ENCODE data around the gene LARP1.
"Not testable (repeated sequence)": the region's sequence is repeated elsewhere in the genome, so short reads cannot be mapped to it uniquely, and the experiment has no call there.

LARP1 gene

DNA sequence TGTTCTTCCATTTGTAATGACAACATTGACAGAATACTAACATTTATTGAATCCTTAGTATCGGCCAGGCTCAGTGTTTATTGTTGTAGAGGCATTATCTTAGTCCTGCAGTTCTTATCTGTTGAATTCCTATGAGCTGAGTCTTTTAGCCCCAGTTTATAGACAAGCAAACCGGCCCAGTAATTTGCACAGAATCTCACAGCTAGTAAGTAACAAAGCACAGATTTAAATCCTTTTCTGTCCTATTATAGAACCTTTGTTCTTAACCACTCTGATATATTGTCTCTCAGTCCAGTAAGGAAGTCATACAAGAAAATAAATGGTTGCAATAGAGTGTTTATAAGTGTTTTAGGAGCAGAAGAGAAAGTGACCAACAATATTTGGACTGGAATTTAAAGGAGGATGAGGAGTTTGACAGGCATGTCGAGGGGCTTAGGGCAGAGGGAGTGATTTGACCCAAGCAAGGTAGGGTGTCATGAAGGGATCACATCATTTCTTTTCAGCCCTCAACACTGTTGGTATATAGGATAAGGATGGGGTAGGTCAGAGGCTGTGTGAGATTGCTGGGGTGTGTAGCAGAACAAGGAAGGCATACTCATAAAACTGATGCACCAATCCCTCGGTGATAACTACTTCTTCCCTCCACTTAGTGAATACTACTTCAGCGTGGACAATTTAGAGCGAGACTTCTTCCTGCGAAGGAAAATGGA, 39.5 kb downstream of the LARP1 start:
- no peak for DNase-seq

DNA sequence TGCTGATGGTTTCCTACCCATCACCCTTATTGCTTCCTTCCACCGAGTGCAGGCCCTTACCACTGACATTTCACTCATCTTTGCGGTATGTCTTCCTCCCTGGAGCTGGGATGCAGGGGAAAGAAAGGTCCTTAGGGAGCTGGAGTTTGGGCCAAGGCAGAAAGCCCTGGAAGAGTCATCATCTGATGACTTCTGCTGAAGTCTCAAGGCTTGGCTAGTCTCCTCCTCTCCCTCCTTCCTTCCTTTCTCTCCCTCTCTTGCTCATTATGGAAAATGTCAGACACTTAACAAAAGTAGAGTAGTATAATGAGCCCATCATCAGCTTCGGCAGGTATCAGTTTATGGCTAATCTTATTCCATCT, 40.0 kb downstream of the LARP1 start:
- DNase-seq = no peak

DNA sequence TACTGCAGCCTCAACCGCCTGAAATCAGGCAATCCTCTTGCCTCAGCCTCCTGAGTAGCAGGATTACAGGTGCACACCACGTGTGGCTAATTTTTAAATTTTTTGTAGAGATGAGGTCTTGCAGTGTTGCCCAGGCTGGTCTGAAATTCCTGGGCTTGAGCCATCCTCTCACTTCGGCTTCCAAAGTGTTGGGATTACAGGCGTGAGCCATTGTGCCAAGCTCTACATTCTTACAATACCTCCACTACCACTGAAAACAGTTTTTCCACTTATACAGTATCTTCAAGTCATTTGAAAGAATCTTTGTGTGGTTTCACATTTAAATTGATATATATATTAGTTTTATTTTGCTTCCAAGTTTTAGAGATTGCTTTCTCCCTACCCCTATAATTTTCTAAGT, 42.6 kb downstream of the LARP1 start:
- DNase-seq = no peak

DNA sequence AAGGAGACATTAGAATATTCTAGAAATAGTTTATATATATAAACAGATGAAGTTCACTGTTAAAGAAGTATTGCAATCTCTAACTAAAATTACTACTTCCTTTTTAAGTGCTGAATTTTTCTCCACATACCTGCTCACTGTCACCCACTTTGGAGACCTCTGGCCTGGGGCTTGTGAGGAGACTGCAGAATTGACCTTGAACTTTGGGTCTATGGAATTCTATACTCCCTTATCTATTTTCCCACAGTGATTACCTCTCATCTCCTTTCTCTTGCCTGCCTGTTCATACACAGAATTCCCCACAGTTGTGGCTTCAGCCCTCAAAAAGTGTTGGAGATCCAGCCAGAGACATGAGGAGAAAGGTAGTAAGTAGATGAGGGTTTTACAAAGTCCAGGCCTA, 45.4 kb downstream of the LARP1 start:
- no peak for DNase-seq

DNA sequence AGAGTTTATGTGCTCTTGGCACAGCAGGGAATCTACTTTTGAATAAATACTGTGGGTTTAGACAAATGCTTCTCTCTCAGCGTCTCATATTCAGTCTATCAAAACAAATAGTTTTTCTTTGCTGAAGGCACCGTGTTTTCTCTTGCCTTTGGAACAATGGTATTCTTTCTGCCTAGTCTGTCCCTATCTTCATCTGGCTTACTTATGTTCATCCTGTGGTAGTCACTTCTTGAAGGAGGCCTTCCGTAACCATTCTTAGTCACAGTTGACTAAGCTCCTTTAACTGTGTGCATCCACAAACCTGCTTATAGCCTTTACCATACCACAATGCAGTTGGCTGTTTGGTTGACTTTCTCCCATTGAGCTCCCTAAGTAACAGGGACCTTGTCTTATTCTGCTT, 45.9 kb downstream of the LARP1 start:
- no peak for DNase-seq

DNA sequence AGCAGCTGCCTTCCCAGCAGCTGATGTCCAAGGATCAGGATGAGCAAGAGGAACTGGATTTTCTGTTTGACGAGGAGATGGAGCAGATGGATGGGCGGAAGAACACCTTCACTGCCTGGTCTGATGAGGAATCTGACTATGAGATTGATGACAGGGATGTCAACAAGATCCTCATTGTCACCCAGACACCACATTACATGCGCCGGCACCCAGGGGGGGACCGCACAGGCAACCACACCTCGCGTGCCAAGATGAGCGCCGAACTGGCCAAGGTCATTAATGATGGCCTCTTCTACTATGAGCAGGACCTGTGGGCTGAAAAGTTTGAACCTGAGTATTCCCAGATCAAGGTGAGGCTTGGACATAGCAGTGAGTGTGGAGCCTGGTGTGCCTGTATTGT, 46.9 kb downstream of the LARP1 start:
- no peak for DNase-seq

DNA sequence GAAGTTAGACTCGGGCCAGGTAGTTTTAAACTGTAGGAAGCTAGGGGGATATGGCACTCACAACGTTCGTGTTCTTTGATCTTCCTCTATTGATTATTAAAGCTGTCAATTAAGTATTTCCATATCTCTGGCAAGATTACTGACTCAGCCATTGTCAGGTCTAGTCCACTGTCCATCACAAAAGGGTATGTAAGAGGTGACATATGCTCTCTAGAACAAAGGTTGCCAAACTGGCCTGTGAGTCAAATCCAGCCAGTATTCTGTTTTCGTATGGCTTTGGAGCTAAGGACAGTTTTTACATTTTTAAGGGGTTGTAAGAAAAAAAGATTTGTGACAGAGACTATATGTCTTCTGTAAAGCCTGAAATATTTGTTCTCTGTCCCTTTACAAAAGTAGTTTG, 51.0 kb downstream of the LARP1 start:
- no peak for DNase-seq

DNA sequence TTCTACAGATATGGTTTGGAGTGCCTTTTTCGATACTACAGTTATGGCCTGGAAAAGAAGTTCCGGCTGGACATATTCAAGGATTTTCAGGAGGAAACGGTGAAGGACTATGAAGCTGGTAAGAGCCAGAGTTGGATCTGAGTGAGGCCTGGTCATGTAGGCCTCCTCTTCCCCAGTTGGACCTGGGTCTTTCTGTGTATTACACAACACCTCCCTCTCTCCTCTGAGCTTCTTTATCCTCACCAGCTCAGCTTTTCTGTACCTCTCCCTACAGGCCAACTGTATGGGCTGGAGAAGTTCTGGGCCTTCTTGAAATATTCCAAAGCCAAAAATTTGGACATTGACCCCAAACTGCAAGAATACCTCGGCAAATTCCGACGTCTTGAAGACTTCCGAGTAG, 56.1 kb downstream of the LARP1 start:
- DNase-seq = no peak

DNA sequence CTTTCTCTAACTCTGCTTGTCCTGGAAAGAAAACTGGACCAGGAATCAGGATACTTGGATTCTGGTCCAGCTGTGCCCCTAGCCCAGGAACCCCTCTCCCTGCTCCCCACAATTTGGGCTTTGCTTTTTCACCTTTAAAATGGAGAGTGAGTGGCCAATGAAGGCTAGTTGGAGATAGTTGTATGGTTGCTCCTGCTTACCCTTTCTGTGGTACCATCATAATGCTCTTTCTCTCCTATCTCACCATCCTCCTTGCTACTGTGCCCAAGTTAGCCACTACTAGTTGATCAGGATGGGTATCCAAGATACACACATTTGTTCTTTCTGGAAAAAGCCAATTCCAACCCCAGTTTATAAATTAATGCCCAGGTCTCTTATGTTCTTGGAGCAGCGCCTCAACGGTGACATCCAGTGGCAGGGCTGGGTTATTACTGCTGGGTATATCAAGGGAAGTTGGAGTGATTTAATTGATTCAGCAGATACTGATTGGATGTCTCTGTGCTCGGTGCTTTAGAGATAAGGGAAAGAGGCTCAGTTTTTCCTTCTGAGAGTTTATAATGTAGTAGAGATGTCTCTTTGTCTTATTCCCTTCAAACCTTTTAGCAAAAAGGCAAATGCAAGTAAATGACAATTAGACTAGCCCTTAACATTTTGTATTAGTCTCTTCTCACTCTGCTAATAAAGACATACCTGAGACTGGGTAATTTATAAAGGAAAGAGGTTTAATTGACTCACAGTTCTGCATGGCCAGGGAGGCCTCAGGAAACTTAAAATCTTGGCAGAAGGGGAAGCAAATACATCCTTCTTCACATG, 56.7 kb downstream of the LARP1 start:
- peak; percentile 25 to 38 (median 36) for DNase-seq

DNA sequence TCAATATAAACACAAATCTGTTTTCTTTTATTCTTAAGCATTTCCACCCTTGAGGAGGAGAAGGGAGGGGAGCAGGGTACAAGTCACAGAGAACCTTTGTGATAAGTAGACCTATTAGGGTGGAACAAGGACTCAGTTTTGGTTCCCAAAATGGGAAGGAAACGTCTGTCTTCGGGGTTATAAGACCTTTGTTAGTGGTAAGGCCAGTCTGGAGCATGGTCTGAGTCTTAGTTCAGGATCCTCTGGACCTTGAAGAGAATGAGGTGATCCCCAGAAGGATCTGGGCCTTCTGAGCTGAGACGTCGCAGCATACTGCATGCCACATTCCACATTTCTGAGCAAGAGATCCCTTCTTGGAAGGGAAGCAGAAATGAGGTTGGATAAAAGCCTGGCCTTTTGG, 58.0 kb downstream of the LARP1 start:
- DNase-seq = no peak

DNA sequence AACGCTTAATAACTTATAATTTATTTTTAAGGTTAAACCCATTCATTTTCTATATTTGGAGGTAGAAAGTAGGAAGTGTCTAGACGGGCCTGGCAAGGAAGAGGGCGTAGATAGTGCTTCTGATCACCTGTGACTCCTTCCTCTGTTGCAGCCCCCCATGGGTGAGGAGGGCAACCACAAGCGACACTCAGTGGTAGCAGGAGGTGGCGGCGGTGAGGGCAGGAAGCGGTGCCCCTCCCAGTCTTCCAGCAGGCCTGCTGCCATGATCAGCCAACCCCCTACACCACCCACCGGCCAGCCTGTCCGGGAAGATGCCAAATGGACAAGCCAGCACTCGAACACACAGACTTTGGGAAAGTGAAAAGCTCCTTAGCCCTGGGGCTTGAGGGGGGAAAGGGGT, 58.6 kb downstream of the LARP1 start:
- no peak for DNase-seq

DNA sequence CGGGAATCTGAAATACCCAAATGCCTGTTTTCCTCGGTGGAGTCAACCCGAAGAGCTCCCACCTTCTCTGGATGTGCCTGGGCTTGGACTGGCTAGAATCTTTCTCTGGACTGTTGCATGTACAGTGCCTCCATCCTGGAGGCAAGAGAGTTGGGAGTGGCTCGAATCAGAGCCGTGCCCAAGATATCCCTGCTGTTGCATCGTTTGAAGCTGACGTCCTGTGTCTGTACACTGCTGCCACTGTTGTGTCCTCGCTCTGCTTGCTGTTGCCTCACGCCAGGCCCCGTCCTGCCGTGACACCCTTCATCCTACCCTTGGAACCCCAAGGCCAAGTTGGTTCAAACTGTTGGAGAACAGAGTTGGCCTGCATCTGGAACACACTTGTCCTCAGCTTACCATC, 59.8 kb downstream of the LARP1 start:
- DNase-seq = no peak

DNA sequence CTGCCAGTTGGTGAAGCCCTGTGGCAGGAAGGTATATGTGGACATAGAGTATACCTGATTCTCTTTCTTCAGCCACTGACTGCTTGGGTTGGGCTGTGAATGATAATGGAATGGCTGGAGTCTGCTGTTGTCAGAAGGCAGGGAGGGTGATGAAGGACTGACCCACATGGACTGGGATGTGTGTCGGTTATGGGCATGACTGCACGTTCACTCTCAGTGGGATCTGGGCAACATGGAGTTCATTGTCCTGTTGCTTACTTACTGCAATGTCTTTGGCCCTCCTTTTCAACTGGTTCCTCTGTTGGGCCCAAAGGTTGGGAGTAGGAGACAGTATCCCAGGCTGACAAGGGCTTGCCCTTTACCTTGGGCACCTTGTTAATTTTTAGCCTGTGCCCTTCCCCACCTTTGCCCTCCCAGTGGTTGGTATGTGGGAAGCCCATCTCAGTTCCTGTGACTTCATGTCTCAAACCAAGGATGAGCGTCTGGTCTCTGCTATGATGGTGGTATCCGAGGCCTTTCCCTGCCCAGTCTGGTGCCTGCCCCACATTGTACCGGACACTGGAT, 60.6 kb downstream of the LARP1 start:
- DNase-seq = no peak

DNA sequence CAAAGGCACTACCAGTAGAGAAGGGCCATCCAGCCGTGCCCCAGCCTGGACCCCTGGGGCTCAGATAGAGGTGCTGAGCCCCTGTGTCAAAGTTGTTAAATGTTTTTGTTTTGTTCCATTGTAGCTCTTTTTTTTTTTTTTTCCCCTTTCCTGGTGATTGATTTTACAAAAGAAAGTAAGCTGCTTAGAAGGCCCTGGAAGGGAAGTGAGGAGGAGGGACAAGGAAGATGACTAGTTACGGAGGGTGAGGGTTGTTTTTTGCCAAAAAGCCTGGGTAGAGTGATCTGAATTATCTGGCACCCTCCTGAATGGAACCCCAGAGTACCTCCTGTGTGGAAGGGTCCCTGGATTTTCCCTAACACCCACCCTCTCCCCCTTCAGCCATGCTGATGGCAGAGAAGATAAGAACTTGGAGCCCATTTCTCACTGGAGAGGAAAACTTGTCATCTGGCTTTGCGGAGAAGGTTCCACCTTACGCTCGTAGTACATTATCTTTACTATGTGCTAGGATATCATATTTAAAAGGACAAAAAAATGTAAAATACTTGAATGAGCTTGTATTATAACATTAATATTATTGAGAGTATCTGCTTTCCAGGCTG, 61.8 kb downstream of the LARP1 start:
- no peak for DNase-seq

DNA sequence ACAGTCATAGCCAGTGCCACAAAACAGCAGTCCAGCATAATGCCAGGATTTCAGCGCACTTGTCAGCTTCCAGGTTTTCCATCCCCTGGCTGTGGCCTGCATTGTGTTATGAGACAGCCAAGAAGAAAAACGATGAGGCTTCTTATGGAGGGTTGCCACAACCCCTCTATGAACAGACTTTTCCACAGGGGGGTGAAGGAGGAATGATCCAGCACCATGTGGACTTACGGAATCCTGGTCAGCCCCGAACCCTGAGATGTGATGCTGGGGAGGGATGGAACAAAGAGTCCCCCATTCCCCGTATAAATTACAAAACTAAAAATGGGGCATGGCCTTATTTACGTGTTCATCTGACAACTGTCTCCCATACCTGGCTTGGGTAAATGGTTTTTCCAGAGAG, 62.6 kb downstream of the LARP1 start:
- no peak for DNase-seq

DNA sequence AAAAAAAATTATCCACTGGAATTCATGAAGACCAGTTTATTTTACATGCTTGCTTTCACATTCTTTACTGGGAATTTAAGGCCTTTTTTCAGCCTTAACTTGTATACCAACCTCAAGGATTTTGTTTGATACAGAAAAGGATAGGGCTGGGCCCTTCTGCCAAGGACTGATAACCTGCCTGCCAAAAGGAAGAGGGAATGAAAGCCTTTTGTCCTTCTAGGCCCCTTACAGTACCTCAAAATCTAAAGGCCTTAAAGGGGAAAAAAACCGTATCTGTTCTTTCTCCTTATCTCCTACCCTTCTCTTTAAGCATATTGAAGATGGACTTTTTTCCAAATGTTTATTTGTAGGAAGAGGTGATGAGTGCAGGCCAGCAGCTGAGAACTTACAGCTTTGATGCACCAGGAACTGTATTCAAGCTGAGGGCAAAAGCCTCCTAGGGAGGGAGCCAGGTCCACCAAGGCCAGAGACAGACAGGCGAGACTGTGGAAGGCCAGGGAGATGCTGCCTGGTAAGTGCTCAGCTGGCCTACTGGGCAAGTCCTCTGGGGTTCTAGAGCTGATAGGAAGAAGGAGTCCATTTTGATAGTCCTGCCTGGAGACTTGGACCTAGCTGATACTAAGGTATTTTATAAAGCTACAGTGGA, 63.4 kb downstream of the LARP1 start:
- no peak for DNase-seq

DNA sequence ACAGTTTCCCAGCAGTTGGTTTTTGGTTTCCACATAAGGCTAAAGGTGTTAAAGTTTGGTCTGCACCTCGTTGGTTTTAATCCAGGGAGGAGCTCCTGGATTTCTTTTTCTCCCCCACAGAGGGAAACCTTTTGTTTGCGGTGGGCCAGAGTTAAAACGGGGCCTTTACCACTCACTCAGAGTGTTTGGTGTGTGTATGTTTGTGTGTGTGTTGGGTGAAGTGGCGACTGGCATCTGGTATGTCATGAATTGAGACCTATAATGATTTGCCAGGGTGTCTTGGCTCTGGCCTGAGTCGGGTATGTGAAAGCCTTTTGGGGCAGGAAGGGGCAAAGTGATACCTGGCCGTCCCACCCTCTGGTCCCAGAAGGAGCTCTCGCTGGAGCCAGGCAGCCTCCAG, 64.4 kb downstream of the LARP1 start:
- DNase-seq = no peak

DNA sequence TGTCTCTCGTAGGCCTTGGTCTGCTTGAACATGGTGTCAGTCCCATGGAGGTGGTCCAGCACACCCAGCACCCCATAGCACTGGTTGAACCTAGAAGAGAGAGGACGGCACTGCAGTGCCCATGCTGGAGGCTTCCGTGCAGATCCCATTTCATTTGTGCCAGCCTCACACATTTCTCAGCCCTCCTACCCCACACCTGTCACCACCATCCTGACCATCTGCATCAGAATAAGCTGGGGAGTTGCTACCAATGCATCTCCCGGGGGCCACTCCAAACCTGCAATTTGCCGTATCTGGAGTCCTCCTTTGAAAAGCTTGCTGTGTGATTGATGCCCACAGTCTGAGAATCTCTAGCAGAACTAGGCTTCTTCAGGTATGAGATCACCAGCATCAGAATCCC, 65.2 kb downstream of the LARP1 start:
- no peak for DNase-seq

DNA sequence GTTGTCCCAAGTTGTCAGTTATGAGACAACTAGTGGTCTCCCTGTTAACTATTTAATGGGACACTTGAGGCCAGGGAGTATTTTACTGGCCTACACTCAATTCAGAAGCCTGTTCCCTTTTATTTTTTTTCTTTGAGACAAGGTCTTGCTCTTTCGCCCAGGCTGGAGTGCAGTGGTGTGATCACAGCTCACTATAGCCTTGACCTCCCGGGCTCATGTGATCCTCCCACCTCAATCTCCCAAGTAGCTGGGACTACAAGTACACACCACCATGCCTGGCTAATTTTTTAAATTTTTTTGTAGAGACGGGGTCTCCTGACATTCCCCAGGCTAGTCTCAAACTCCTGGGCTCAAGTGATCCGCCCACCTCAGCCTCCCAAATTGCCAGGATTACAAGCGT, 67.7 kb downstream of the LARP1 start:
- DNase-seq = not testable (repeated sequence)

DNA sequence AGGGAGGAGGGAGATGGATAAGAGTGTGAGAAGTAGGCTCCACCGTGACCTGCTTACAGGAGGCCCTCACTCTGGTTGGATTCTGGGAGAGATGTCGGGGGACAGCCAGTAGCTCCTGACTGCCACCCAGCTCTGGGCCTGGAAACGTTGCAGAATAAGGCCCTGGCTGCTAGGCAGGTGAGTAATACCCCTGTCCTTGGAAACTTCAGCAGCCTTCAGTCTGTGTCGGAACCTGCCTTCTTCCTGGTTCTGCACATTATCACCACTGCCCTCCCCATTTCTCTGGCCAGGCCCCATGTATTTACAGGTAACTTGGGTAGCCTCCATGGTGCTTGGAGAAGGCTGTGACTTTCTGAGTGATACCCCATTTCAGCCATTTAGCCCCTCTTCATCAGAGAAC, 68.4 kb downstream of the LARP1 start:
- no peak for DNase-seq

DNA sequence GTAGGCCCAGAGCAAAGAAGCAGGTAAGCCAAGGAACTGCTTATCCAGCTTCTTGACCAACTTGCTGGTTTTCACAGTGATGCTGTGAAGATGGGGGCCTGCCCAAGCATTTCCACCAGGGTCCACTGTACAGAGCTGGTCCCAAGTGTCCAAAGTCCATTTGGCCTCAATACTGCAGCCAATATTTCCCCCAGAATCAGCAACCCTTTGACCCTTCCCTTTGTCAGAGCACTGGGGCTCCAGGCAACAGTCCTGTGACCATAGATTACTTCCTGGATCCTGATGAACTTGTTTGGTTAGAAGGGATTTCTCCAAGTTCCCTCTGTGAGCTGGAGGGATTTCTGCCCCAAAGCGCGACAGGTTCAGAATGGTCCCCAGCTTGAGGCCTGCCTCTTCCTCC, 68.9 kb downstream of the LARP1 start:
- DNase-seq = no peak

DNA sequence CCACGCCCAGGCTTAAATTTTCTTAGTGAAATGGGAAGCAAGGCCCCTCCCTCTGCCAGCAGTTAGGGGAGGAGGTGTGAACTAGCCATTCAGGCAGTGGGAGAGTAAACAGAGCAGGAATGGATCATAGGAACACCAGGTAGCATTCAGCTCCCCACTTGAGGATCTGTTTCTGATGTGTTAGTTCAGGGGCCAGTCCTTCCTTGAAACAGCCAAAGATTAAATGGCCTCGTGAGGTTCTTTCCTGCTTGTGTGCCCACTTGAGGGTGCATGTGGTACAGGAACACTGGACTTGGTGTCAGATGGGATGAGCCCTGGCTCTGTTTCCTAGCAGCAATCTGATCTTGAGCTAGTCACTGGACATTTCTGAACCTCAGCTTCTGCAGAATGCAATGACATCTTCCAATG, 74.0 kb downstream of the LARP1 start:
- no peak for DNase-seq

DNA sequence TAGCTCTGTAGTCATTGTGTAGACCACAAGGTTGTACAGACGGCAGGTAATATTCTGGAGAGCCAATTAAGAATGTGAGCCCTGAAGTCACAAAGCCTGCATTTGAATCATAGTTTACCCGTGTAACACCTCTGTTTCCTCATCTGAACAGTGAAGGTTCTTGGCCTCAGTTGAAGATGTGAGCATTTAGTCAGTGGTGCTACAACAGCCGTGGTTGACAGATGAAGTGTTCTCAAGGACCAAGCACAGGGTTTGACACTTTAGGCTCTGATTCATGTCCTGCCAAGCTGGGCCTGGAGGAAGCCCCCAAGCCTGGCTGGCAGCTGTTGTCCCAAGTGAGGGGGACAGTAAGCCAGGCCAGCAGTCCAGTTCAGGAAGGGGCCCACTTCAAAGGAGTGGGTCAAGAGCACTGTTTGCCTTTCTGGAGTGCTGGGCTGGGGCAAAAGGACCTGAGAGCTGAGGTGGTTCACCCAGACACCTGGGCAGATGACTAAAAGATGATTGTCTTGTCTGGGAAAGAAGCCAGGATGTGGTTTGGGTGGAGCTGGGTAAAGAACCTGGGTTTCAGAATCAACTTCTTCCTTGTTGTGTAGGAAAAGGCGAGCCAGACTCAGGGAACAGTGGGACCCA, 74.5 kb downstream of the LARP1 start:
- DNase-seq = no peak

All from activated CD4-positive, CD25-positive, alpha-beta regulatory T cell (primary cell).